SK-N-SH (cell line): ENCODE data around the gene LGALS14.
"Not testable (repeated sequence)": the region's sequence is repeated elsewhere in the genome, so short reads cannot be mapped to it uniquely, and the experiment has no call there.

Source experiments
- CHD2 ChIP-seq: fragments of 150-350 bp; IDR thresholded peaks from 2 replicates; pipeline ENCODE4 v1.6.1; 2018; ENCODE audit warnings: low read length; ENCODE audit not compliant: partially characterized antibody
- EP300 ChIP-seq, 2 experiments: IDR thresholded peaks; 2 replicates each; pipeline versions ENCODE4 v1.4.0 to v1.6.1; 2012; ENCODE audit warnings: borderline replicate concordance in 1 of 2, low read depth in 1 of 2, low read length in 1 of 2
- EZH2phosphoT487 ChIP-seq: fragments of 200-600 bp; sonication (generic); IDR thresholded peaks from 2 replicates; pipeline ENCODE4 v1.6.1; 2017; ENCODE audit warnings: low read depth, mixed run types, mild to moderate bottlenecking, antibody characterized with exemption, moderate library complexity, borderline replicate concordance
- FOXJ3 ChIP-seq: sonication (generic); formaldehyde crosslinking; IDR thresholded peaks from 2 replicates; pipeline ENCODE4 v1.5.1; 2020; ENCODE audit warnings: mild to moderate bottlenecking, missing genetic modification reagents
- MAX ChIP-seq: IDR thresholded peaks from 2 replicates; pipeline ENCODE4 v1.4.0; 2012; ENCODE audit warnings: low read depth
- POLR2AphosphoS5 ChIP-seq: IDR thresholded peaks from 2 replicates; pipeline ENCODE4 v1.6.1; 2012; ENCODE audit warnings: low read depth, low read length
- RFX5 ChIP-seq: IDR thresholded peaks from 2 replicates; pipeline ENCODE4 v1.6.1; 2012; ENCODE audit warnings: mild to moderate bottlenecking, improper control_type of control experiment, low read length
- SIN3A ChIP-seq: IDR thresholded peaks from 2 replicates; pipeline ENCODE4 v1.6.1; 2012; ENCODE audit warnings: low read depth, mild to moderate bottlenecking, low read length, moderate library complexity, borderline replicate concordance
- SMC3 ChIP-seq: IDR thresholded peaks from 2 replicates; pipeline ENCODE4 v1.6.1; 2012; ENCODE audit warnings: low read depth, low read length, improper control_type of control experiment
- TAF1 ChIP-seq: IDR thresholded peaks from 2 replicates; pipeline ENCODE4 v1.6.1; 2012; ENCODE audit warnings: low read depth, mild to moderate bottlenecking, low read length, moderate library complexity, borderline replicate concordance
- TCF12 ChIP-seq: IDR thresholded peaks from 2 replicates; pipeline ENCODE4 v1.4.0; 2012
- TF ChIP-seq, protein P1 (sequence below): fragments of 200-600 bp; sonication (generic); IDR thresholded peaks from 2 replicates; pipeline ENCODE4 v1.6.1; 2017; ENCODE audit warnings: antibody characterized with exemption, mild to moderate bottlenecking, moderate library complexity
- TF ChIP-seq, protein P2 (sequence below): IDR thresholded peaks from 2 replicates; pipeline ENCODE4 v1.6.1; 2012; ENCODE audit warnings: mild to moderate bottlenecking, low read depth, low read length, moderate library complexity

GRCh38 chr19:39688637-39689036, 15.6 kb upstream of the LGALS14 start:
- TF ChIP-seq FOXJ3 (CRISPR knock-in tag); CHD2; TAF1; POLR2AphosphoS5; TCF12; EZH2phosphoT487; RFX5; SIN3A; SMC3; MAX; EP300 (IDR thresholded peaks at IDR 0.05; ENCODE audit: borderline replicate concordance in 1 of 2, low read depth in 1 of 2, low read length in 1 of 2): not testable (repeated sequence)
- TF ChIP-seq, protein P1, sequence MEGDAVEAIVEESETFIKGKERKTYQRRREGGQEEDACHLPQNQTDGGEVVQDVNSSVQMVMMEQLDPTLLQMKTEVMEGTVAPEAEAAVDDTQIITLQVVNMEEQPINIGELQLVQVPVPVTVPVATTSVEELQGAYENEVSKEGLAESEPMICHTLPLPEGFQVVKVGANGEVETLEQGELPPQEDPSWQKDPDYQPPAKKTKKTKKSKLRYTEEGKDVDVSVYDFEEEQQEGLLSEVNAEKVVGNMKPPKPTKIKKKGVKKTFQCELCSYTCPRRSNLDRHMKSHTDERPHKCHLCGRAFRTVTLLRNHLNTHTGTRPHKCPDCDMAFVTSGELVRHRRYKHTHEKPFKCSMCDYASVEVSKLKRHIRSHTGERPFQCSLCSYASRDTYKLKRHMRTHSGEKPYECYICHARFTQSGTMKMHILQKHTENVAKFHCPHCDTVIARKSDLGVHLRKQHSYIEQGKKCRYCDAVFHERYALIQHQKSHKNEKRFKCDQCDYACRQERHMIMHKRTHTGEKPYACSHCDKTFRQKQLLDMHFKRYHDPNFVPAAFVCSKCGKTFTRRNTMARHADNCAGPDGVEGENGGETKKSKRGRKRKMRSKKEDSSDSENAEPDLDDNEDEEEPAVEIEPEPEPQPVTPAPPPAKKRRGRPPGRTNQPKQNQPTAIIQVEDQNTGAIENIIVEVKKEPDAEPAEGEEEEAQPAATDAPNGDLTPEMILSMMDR, result not testable (repeated sequence)
- TF ChIP-seq, protein P2, sequence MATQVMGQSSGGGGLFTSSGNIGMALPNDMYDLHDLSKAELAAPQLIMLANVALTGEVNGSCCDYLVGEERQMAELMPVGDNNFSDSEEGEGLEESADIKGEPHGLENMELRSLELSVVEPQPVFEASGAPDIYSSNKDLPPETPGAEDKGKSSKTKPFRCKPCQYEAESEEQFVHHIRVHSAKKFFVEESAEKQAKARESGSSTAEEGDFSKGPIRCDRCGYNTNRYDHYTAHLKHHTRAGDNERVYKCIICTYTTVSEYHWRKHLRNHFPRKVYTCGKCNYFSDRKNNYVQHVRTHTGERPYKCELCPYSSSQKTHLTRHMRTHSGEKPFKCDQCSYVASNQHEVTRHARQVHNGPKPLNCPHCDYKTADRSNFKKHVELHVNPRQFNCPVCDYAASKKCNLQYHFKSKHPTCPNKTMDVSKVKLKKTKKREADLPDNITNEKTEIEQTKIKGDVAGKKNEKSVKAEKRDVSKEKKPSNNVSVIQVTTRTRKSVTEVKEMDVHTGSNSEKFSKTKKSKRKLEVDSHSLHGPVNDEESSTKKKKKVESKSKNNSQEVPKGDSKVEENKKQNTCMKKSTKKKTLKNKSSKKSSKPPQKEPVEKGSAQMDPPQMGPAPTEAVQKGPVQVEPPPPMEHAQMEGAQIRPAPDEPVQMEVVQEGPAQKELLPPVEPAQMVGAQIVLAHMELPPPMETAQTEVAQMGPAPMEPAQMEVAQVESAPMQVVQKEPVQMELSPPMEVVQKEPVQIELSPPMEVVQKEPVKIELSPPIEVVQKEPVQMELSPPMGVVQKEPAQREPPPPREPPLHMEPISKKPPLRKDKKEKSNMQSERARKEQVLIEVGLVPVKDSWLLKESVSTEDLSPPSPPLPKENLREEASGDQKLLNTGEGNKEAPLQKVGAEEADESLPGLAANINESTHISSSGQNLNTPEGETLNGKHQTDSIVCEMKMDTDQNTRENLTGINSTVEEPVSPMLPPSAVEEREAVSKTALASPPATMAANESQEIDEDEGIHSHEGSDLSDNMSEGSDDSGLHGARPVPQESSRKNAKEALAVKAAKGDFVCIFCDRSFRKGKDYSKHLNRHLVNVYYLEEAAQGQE, result not testable (repeated sequence)
